ENCODE measurements around the gene USP54.
"Not testable (repeated sequence)": the region's sequence is repeated elsewhere in the genome, so short reads cannot be mapped to it uniquely, and the experiment has no call there.

USP54 gene

GRCh38 chr10:73590881-73591799 is at the start of gene USP54:
TSS of gene USP54 (minus strand) at chr10:73591342. CDS start at chr10:73575658, 15,684 bp downstream.
- no peak for DNase-seq

- DNase-seq, result no peak
Measured at GRCh38 chr10:73639286-73639685, 48.1 kb upstream of the USP54 start.

GRCh38 chr10:73635781-73636180 is 44.6 kb upstream of the USP54 start:
- DNase-seq, result no peak

- DNase-seq, result no peak
Measured at GRCh38 chr10:73634421-73634820, 43.3 kb upstream of the USP54 start.

GRCh38 chr10:73629165-73629564 is 38.0 kb upstream of the USP54 start:
- no peak for DNase-seq

- no peak for DNase-seq
Measured at GRCh38 chr10:73628405-73628804, 37.3 kb upstream of the USP54 start.

- DNase-seq, result no peak
Measured at GRCh38 chr10:73627300-73627699, 36.2 kb upstream of the USP54 start.

GRCh38 chr10:73625884-73626752 is 35.0 kb upstream of the USP54 start:
- DNase-seq, result peak; percentile 56

GRCh38 chr10:73625004-73625883 is 34.1 kb upstream of the USP54 start:
- no peak for DNase-seq

GRCh38 chr10:73623056-73623455 is 31.9 kb upstream of the USP54 start:
- no peak for DNase-seq

GRCh38 chr10:73620974-73621373 is 29.8 kb upstream of the USP54 start:
- DNase-seq, result not testable (repeated sequence)

GRCh38 chr10:73617143-73617542 is 26.0 kb upstream of the USP54 start:
- not testable (repeated sequence) for DNase-seq

GRCh38 chr10:73614720-73615119 is 23.6 kb upstream of the USP54 start:
- no peak for DNase-seq

- no peak for DNase-seq
Measured at GRCh38 chr10:73609116-73609515, 18.0 kb upstream of the USP54 start.

GRCh38 chr10:73601486-73601921 is 10.4 kb upstream of the USP54 start:
- DNase-seq, result no peak

- DNase-seq, result no peak
Measured at GRCh38 chr10:73597346-73597745, 6.2 kb upstream of the USP54 start.

- DNase-seq, result no peak
Measured at GRCh38 chr10:73593812-73594211, 2.7 kb upstream of the USP54 start.

- no peak for DNase-seq
Measured at GRCh38 chr10:73593110-73593509, 2.0 kb upstream of the USP54 start.

GRCh38 chr10:73591935-73592699 is 975 bp upstream of the USP54 start:
- DNase-seq, result peak; percentile 37

- no peak for DNase-seq
Measured at GRCh38 chr10:73589563-73590126, 1.5 kb downstream of the USP54 start.

- no peak for DNase-seq
Measured at GRCh38 chr10:73588656-73589055, 2.5 kb downstream of the USP54 start.

Measured in NCI-H526 treated with DMSO at 0.1 percent for 48 hours (cell line).